Measurements from ENCODE around the gene VPS50.

VPS50 gene

DNA sequence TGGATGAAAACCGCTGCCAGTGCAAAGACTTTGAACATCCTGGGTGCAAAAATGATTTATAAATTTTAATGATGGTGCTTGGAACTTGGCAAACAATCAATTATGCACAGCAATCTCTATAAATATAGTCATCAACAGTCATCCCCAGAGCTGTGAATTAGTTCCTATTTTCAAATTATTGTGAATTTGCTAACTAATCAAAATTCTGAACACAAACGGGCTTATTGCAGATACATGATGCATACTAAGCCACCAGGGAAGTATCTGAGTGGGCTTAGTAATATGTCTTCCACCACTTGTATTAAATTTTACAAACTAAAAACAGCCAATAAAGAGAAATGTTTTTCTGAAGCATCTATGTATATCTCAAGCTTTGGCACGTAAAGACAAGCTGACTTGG lies 177.2 kb downstream of the VPS50 start:
- no peak for DNase-seq (ENCODE audit: low read depth)

Measured in stimulated activated CD8-positive, alpha-beta memory T cell treated with anti-CD3 and anti-CD28 coated beads, Interleukin-7, amount 100 ng/mL, for 24 hours (primary cell).